NB4 (cell line): ENCODE measurements around the gene CRABP1.

Experiments
- CTCF ChIP-seq: IDR thresholded peaks from one replicate; pipeline ENCODE4 v1.5.1; 2012; ENCODE audit warnings: low read depth, low read length
- MYC ChIP-seq: IDR thresholded peaks from 2 replicates; pipeline ENCODE4 v1.6.1; 2011; ENCODE audit warnings: low read depth, low read length
- POLR2A ChIP-seq: IDR thresholded peaks from 2 replicates; pipeline ENCODE4 v1.6.1; 2011; ENCODE audit warnings: mild to moderate bottlenecking; ENCODE audit not compliant: insufficient read length; ENCODE audit errors: extremely low read depth
- TF ChIP-seq, protein P1 (sequence below): IDR thresholded peaks from 2 replicates; pipeline ENCODE4 v1.6.1; 2011; ENCODE audit warnings: low read depth, low read length

DNA sequence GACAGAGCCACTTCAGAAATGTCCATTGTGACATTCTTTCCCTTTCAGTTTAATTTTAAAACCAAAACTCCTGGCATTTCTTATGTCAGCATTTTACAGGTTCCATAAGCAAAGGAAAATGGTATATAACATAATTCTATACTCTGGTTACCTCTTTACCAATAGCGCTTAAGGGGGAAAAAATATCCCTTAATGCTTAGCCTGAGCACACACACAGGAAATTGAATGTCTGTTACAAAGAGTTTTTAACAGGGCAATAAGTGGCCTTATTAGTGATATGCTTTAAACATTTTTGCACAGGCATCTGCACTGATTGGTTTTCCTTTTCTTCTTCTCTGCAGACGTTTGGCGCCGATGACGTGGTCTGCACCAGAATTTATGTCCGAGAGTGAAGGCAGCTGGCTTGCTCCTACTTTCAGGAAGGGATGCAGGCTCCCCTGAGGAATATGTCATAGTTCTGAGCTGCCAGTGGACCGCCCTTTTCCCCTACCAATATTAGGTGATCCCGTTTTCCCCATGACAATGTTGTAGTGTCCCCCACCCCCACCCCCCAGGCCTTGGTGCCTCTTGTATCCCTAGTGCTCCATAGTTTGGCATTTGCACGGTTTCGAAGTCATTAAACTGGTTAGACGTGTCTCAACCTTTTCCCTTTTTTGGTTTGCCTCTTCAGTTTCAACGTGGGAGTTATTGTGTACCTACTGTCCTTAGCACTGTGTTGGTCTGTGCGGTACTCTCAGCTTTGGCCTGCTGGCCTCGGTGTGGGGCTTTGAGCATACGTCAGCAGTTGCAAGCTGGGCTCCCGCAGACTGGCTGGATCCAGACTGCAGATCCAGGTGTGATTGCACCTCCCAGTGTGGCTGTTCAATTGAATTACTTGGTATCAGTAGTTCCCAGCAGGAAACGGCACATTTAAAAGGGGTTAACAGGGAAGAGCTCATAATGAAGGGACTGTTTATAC is 7.7 kb downstream of the CRABP1 start:
- TF ChIP-seq CTCF = no peak
- TF ChIP-seq POLR2A = no peak
- TF ChIP-seq, protein P1, sequence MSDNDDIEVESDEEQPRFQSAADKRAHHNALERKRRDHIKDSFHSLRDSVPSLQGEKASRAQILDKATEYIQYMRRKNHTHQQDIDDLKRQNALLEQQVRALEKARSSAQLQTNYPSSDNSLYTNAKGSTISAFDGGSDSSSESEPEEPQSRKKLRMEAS = no peak
- no peak for TF ChIP-seq MYC
